ENCODE results near the gene DNM1L. TPM values are rescaled to one million over a fixed set of nuclear protein-coding genes. Genes with fewer than 3 reads are reported as not detected.

Gene DNM1L
- total and polyA plus RNA-seq, 5 experiments from 2014 or later, result 18.6 to 55.1 (median 26.4) TPM

GRCh38 chr12:32770141-32770540, 91.0 kb downstream of the DNM1L start:
- DNase-seq (no peak), ATAC-seq (no peak)
- Mint-ChIP-seq H3K27me3 (peaks cover 11 to 45% (median 27%) of the 10 kb centered on the region in 5 donors), H3K4me3 (no peak overlapping the region), H3K9me3 (no peaks in the 10 kb centered on the region), H3K27ac (no peak overlapping the region), H3K4me1 (no peaks in the 10 kb centered on the region), H3K36me3 (no peaks in the 10 kb centered on the region)
- POLR2A ChIA-PET, result no interaction called here

- Mint-ChIP-seq H3K27ac (no peak overlapping the region), H3K4me1 (no peaks in the 10 kb centered on the region), H3K27me3 (peaks cover 5 to 55% (median 24%) of the 10 kb centered on the region in 5 donors), H3K4me3 (no peak overlapping the region), H3K9me3 (no peaks in the 10 kb centered on the region), H3K36me3 (no peaks in the 10 kb centered on the region)
- POLR2A ChIA-PET, result no interaction called here
- ATAC-seq (no peak), DNase-seq (no peak)
These were observed 94.6 kb downstream of the DNM1L start for GRCh38 chr12:32773691-32774090.

GRCh38 chr12:32776258-32776657, 97.2 kb downstream of the DNM1L start:
- ATAC-seq (no peak), DNase-seq (no peak)
- no peaks in the 10 kb centered on the region for H3K9me3 Mint-ChIP-seq
- H3K4me1 Mint-ChIP-seq, result no peaks in the 10 kb centered on the region
- no peak overlapping the region for H3K27ac Mint-ChIP-seq
- no peak overlapping the region for H3K4me3 Mint-ChIP-seq
- peaks cover 2 to 69% (median 22%) of the 10 kb centered on the region in 5 donors for H3K27me3 Mint-ChIP-seq
- POLR2A ChIA-PET, result no interaction called here
- H3K36me3 Mint-ChIP-seq, result no peaks in the 10 kb centered on the region

GRCh38 chr12:32777159-32777558, 98.1 kb downstream of the DNM1L start:
- peaks cover 2 to 60% (median 20%) of the 10 kb centered on the region in 5 donors for H3K27me3 Mint-ChIP-seq
- no peaks in the 10 kb centered on the region for H3K36me3 Mint-ChIP-seq
- DNase-seq (no peak), ATAC-seq (no peak)
- no peaks in the 10 kb centered on the region for H3K9me3 Mint-ChIP-seq
- H3K4me3 Mint-ChIP-seq, result no peak overlapping the region
- no peaks in the 10 kb centered on the region for H3K4me1 Mint-ChIP-seq
- POLR2A ChIA-PET, result no interaction called here
- no peak overlapping the region for H3K27ac Mint-ChIP-seq

DNA sequence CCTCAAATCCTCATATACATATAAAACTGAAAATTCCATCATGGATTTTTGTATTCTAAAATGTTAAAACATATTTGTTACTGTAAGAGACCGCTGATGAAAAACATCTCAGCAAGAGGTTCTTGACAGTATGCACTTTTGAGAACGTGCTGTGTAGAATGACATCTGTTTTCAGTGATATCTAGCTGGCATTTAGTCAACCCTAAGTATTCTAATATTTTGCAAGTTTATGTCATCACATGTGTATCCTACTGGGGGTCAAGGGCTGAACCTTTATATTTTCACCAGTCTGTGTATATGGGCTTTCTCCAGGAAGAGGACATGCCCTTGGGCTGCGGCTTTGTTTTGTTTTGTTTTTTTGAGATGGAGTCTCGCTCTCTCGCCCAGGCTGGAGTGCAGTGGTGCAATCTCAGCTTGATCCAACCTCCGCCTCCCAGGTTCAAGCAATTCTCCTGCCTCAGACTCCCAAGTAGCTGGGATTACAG, 98.6 kb downstream of the DNM1L start:
- H3K36me3 Mint-ChIP-seq, result no peaks in the 10 kb centered on the region
- POLR2A ChIA-PET, result no interaction called here
- H3K4me1 Mint-ChIP-seq, result no peaks in the 10 kb centered on the region
- no peak for ATAC-seq
- DNase-seq, result no peak
- H3K27ac Mint-ChIP-seq, result peak overlapping the region in 2 of 10 donors; percentile 3 to 24
- H3K27me3 Mint-ChIP-seq, result peaks cover 2 to 54% (median 17%) of the 10 kb centered on the region in 5 donors
- no peaks in the 10 kb centered on the region for H3K9me3 Mint-ChIP-seq
- no peak overlapping the region for H3K4me3 Mint-ChIP-seq

GRCh38 chr12:32780071-32780470, 101.0 kb downstream of the DNM1L start:
- ATAC-seq (no peak), DNase-seq (no peak)
- H3K27me3 Mint-ChIP-seq, result peaks cover 2 to 42% (median 13%) of the 10 kb centered on the region in 5 donors
- no peak overlapping the region for H3K27ac Mint-ChIP-seq
- no peaks in the 10 kb centered on the region for H3K4me1 Mint-ChIP-seq
- H3K36me3 Mint-ChIP-seq, result no peaks in the 10 kb centered on the region
- no peaks in the 10 kb centered on the region for H3K9me3 Mint-ChIP-seq
- POLR2A ChIA-PET, result no interaction called here
- H3K4me3 Mint-ChIP-seq, result no peak overlapping the region

GRCh38 chr12:32783029-32783428, 103.9 kb downstream of the DNM1L start:
- no peaks in the 10 kb centered on the region for H3K36me3 Mint-ChIP-seq

DNA sequence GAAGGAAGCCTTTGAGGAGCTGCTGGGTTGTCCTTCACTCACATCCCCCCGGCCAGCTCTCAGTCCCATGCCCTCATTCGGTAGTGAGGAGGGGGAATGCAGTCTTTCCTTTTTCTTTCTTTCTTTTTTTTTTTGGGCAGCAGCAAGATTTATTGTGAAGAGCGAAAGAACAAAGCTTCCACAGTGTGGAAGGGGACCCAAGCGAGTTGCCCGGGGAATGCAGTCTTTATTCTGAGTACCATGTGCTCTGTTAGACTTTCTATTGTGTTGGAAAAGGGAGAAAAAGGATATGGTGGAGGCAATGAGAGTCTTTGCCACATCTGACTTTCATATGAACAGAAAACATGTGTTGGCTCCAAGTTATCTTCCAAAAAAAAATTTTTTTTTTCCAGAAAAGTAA, 106.5 kb downstream of the DNM1L start:
- H3K36me3 Mint-ChIP-seq, result no peaks in the 10 kb centered on the region
- no peaks in the 10 kb centered on the region for H3K4me1 Mint-ChIP-seq
- POLR2A ChIA-PET, result no interaction called here
- H3K27me3 Mint-ChIP-seq, result peaks cover 0 to 11% (median 7%) of the 10 kb centered on the region in 5 donors
- no peak overlapping the region for H3K27ac Mint-ChIP-seq
- no peak overlapping the region for H3K4me3 Mint-ChIP-seq
- ATAC-seq, result no peak
- H3K9me3 Mint-ChIP-seq, result no peaks in the 10 kb centered on the region
- DNase-seq, result no peak

More at GRCh38 chr12:32783029-32783428, 103.9 kb downstream of the DNM1L start:
- Mint-ChIP-seq H3K27ac (no peak overlapping the region), H3K27me3 (peaks cover 3 to 20% (median 14%) of the 10 kb centered on the region in 5 donors), H3K9me3 (no peaks in the 10 kb centered on the region), H3K4me1 (no peaks in the 10 kb centered on the region), H3K4me3 (no peak overlapping the region)
- no peak for ATAC-seq
- POLR2A ChIA-PET, result no interaction called here
- DNase-seq, result no peak

DNA sequence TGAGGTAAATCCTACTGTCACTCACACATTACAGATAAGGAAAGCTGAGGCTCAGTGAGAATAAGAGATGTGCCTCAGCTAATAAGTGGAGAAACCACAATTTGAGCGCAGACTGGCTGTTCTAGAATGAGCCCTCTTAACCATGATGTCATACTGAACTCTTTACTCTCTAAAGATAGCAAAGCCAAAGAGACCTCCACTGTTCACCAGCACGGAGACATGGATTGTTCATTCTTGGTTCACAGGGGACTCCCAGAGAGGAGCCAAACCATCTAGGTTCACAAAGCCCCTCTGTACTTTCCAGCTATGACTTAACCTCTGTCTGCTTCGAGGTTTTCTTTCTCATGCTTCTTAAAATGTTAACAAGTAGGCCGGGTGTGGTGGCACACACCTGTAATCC, 109.3 kb downstream of the DNM1L start:
- no peak overlapping the region for H3K4me3 Mint-ChIP-seq
- ATAC-seq (no peak), DNase-seq (no peak)
- H3K27ac Mint-ChIP-seq, result no peak overlapping the region
- H3K9me3 Mint-ChIP-seq, result no peaks in the 10 kb centered on the region
- no peaks in the 10 kb centered on the region for H3K36me3 Mint-ChIP-seq
- POLR2A ChIA-PET, result no interaction called here
- H3K4me1 Mint-ChIP-seq, result no peaks in the 10 kb centered on the region
- peaks cover under 1 to 11% (median 7%) of the 10 kb centered on the region in 5 donors for H3K27me3 Mint-ChIP-seq

GRCh38 chr12:32789446-32789845, 110.3 kb downstream of the DNM1L start:
- no peak for ATAC-seq
- H3K27ac Mint-ChIP-seq, result no peak overlapping the region
- no peak for DNase-seq
- no peaks in the 10 kb centered on the region for H3K4me1 Mint-ChIP-seq
- no peak overlapping the region for H3K4me3 Mint-ChIP-seq
- H3K9me3 Mint-ChIP-seq, result no peaks in the 10 kb centered on the region
- H3K36me3 Mint-ChIP-seq, result no peaks in the 10 kb centered on the region
- peaks cover 3 to 10% (median 8%) of the 10 kb centered on the region in 5 donors for H3K27me3 Mint-ChIP-seq
- POLR2A ChIA-PET, result no interaction called here

- H3K4me1 Mint-ChIP-seq, result no peaks in the 10 kb centered on the region
- H3K36me3 Mint-ChIP-seq, result no peaks in the 10 kb centered on the region
- DNase-seq, result no peak
- no peaks in the 10 kb centered on the region for H3K9me3 Mint-ChIP-seq
- H3K27ac Mint-ChIP-seq, result no peak overlapping the region
- no peak overlapping the region for H3K4me3 Mint-ChIP-seq
- POLR2A ChIA-PET, result no interaction called here
- H3K27me3 Mint-ChIP-seq, result peaks cover 2 to 10% (median 8%) of the 10 kb centered on the region in 5 donors
- no peak for ATAC-seq
These were observed 110.8 kb downstream of the DNM1L start for GRCh38 chr12:32789916-32790315.

DNA sequence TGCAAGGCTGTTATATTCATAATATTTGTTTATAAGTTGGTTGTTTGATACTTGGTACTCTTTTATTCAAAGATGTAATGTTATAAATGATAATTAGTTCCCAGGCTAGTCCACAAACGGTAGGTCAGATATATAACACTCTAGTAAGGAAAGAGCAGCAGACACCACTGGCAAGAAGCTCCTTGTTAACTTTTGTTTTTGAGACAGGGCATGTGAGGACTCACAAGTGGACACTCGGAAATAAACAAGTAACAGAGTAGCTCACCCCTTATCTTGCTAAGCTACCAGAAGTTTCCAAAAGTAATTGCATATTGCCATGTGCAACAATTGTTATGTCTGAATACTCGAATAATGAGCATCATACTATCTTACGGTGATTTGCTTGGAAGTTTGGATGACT, 115.2 kb downstream of the DNM1L start:
- H3K27ac Mint-ChIP-seq, result no peak overlapping the region
- peaks cover 0 to 10% (median 5%) of the 10 kb centered on the region in 5 donors for H3K27me3 Mint-ChIP-seq
- no peak for ATAC-seq
- H3K4me3 Mint-ChIP-seq, result no peak overlapping the region
- no peaks in the 10 kb centered on the region for H3K36me3 Mint-ChIP-seq
- no peak for DNase-seq
- H3K9me3 Mint-ChIP-seq, result no peaks in the 10 kb centered on the region
- POLR2A ChIA-PET, result no interaction called here
- H3K4me1 Mint-ChIP-seq, result no peaks in the 10 kb centered on the region
